GM18868 (cell line): ENCODE data around the gene KLK6.
"Not testable (repeated sequence)": the region's sequence is repeated elsewhere in the genome, so short reads cannot be mapped to it uniquely, and the experiment has no call there.

Experiments used
- ATAC-seq: cut with Tn5 transposase; IDR thresholded peaks from one replicate; pipeline ENCODE4 v1.9.1; 2021; ENCODE audit warnings: mild to moderate bottlenecking, moderate library complexity; ENCODE audit not compliant: unreplicated experiment

Gene KLK6

GRCh38 chr19:50994129-50994528 lies 24.7 kb upstream of the KLK6 start:
- no peak for ATAC-seq

GRCh38 chr19:50992666-50993035 lies 23.3 kb upstream of the KLK6 start:
- no peak for ATAC-seq

GRCh38 chr19:50984416-50984815 lies 15.0 kb upstream of the KLK6 start:
- ATAC-seq, result not testable (repeated sequence)

GRCh38 chr19:50983625-50984292 lies 14.4 kb upstream of the KLK6 start, which contains the start of gene KLK7:
Gene KLK7, minus strand, starts transcription at chr19:50983917. Its CDS starts 1,518 bp downstream, at chr19:50982399.
- no peak for ATAC-seq

- no peak for ATAC-seq
These were observed 12.8 kb upstream of the KLK6 start for GRCh38 chr19:50982186-50982585.

GRCh38 chr19:50981587-50982146 lies 12.3 kb upstream of the KLK6 start:
- ATAC-seq, result no peak

- ATAC-seq, result no peak
These were observed 10.8 kb upstream of the KLK6 start for GRCh38 chr19:50980208-50980607.

- no peak for ATAC-seq
These were observed 10.4 kb upstream of the KLK6 start for GRCh38 chr19:50979758-50980157.

- no peak for ATAC-seq
These were observed 9.5 kb upstream of the KLK6 start for GRCh38 chr19:50978772-50979390.

- no peak for ATAC-seq
These were observed 8.2 kb upstream of the KLK6 start for GRCh38 chr19:50977626-50978025.

GRCh38 chr19:50975766-50976165 lies 6.4 kb upstream of the KLK6 start:
- ATAC-seq, result no peak

GRCh38 chr19:50974702-50975556 lies 5.5 kb upstream of the KLK6 start:
- no peak for ATAC-seq

GRCh38 chr19:50972795-50973376 lies 3.5 kb upstream of the KLK6 start:
- ATAC-seq, result no peak

- ATAC-seq, result not testable (repeated sequence)
These were observed 419 bp upstream of the KLK6 start for GRCh38 chr19:50969810-50970209.

GRCh38 chr19:50968716-50969412 lies 527 bp downstream of the KLK6 start:
- ATAC-seq, result no peak

- no peak for ATAC-seq
These were observed 1.3 kb downstream of the KLK6 start for GRCh38 chr19:50967929-50968715.

GRCh38 chr19:50964266-50964665 lies 5.1 kb downstream of the KLK6 start:
- ATAC-seq, result no peak

- no peak for ATAC-seq
These were observed 6.0 kb downstream of the KLK6 start for GRCh38 chr19:50963381-50963780.

GRCh38 chr19:50962245-50962644 lies 7.1 kb downstream of the KLK6 start:
- no peak for ATAC-seq
